B cell (primary cell): ENCODE measurements around the gene POP4. TPM values are rescaled to one million over a fixed set of nuclear protein-coding genes. Genes with fewer than 3 reads are reported as not detected.

Experiments used
- ATAC-seq: fragments of 200-7000 bp; cut with Tn5 transposase; one replicate; pipeline ENCODE4 v1.10.0; 2021; ENCODE audit warnings: low read depth, mild to moderate bottlenecking, moderate number of reproducible peaks, moderate library complexity
- CTCF ChIA-PET: fragments of 350-600 bp; sonication (Branson Sonifier 250); formaldehyde crosslinking; loops from one replicate; lab custom pipeline; 2021; ENCODE audit warnings: antibody characterized with exemption, inconsistent platforms; lab: Charles Lee
- POLR2A ChIA-PET: fragments of 350-600 bp; sonication (Branson Sonifier 250); formaldehyde crosslinking; loops from one replicate; lab custom pipeline; 2021; ENCODE audit warnings: antibody characterized with exemption; lab: Charles Lee
- DNase-seq: peaks from one replicate; pipeline ENCODE4 v3.0.0; 2013
- H2AFZ ChIP-seq: 2 replicates; pipeline ENCODE4 v1.6.1; 2012; ENCODE audit warnings: mild to moderate bottlenecking, low read depth, low read length; ENCODE audit not compliant: insufficient read depth, poor library complexity, severe bottlenecking
- H3K27ac ChIP-seq, 2 donors: 1 replicate in 1 of 2; 2 replicates in 1 of 2; pipeline ENCODE4 v1.5.1; 2012 to 2013; ENCODE audit warnings: low read length in 2 of 2, mild to moderate bottlenecking in 2 of 2, moderate library complexity in 1 of 2
- H3K27me3 ChIP-seq, 4 experiments: fragments of 200-600 bp in 1 of 4; sonication (generic) in 1 of 4; replicated peaks in 1 of 4; 1 replicate in 2 of 4; 2 replicates in 2 of 4; pipeline versions ENCODE4 v1.6.1 to v1.7.0; 2013 to 2016; ENCODE audit warnings: low read length in 3 of 4, mild to moderate bottlenecking in 2 of 4, mixed read lengths in 1 of 4, moderate library complexity in 1 of 4; ENCODE audit not compliant: insufficient read depth in 4 of 4, control insufficient read depth in 3 of 4; ENCODE audit errors: control extremely low read depth in 1 of 4
- H3K36me3 ChIP-seq, 2 experiments: replicated peaks in 1 of 2; 1 replicate in 1 of 2; 2 replicates in 1 of 2; pipeline versions ENCODE4 v1.6.1 to v1.7.1; 2013; ENCODE audit warnings: low read length in 1 of 2; ENCODE audit not compliant: insufficient read depth in 2 of 2, control insufficient read depth in 1 of 2; ENCODE audit errors: control extremely low read depth in 1 of 2, extremely low read depth in 1 of 2
- H3K4me1 ChIP-seq, 2 donors: fragments of 200-600 bp in 1 of 2; sonication (generic) in 1 of 2; 1 replicate in 1 of 2; 2 replicates in 1 of 2; pipeline versions ENCODE4 v1.5.1 to v1.6.1; 2013 to 2017; ENCODE audit warnings: low read length in 2 of 2; ENCODE audit not compliant: control insufficient read depth in 2 of 2, insufficient read depth in 2 of 2
- H3K4me2 ChIP-seq: replicated peaks from 2 replicates; pipeline ENCODE3; 2012; ENCODE audit warnings: mild to moderate bottlenecking, low read depth, low read length; ENCODE audit not compliant: poor library complexity, severe bottlenecking
- H3K4me3 ChIP-seq, 5 experiments: fragments of 200-600 bp in 1 of 5; sonication (generic) in 1 of 5; 1 replicate in 3 of 5; 2 replicates in 2 of 5; pipeline versions ENCODE4 v1.5.1 to v1.7.0; 2011 to 2016; ENCODE audit warnings: low read length in 4 of 5, mild to moderate bottlenecking in 4 of 5, low read depth in 2 of 5, control low read depth in 1 of 5, moderate library complexity in 1 of 5; ENCODE audit not compliant: insufficient read depth in 1 of 5; ENCODE audit errors: control extremely low read depth in 1 of 5, extremely low read depth in 1 of 5
- H3K79me2 ChIP-seq: fragments of 200-600 bp; sonication (generic); one replicate; pipeline ENCODE4 v1.6.0; 2016; ENCODE audit warnings: low read length; ENCODE audit not compliant: control insufficient read depth, insufficient read depth
- H3K9ac ChIP-seq: fragments of 200-600 bp; sonication (generic); 2 replicates; pipeline ENCODE4 v1.6.1; 2017; ENCODE audit warnings: mild to moderate bottlenecking, low read length, moderate library complexity
- H3K9me3 ChIP-seq, 3 donors: one replicate each; pipeline versions ENCODE4 v1.6.1 to v1.7.1; 2013; ENCODE audit warnings: low read length in 2 of 3; ENCODE audit not compliant: control insufficient read depth in 2 of 3, insufficient read depth in 1 of 3; ENCODE audit errors: control extremely low read depth in 1 of 3
- H4K20me1 ChIP-seq: 2 replicates; pipeline ENCODE4 v1.6.0; 2012; ENCODE audit warnings: mild to moderate bottlenecking, low read length; ENCODE audit not compliant: insufficient read depth, control insufficient read depth, poor library complexity, severe bottlenecking
- H3K27ac Mint-ChIP-seq: one replicate; pipeline ENCODE4 v1.8.0; 2021; ENCODE audit warnings: mixed read lengths
- H3K27me3 Mint-ChIP-seq: one replicate; pipeline ENCODE4 v1.8.0; 2021; ENCODE audit warnings: mixed read lengths
- H3K4me1 Mint-ChIP-seq: one replicate; pipeline ENCODE4 v1.8.0; 2021; ENCODE audit warnings: mixed read lengths
- H3K4me3 Mint-ChIP-seq: one replicate; pipeline ENCODE4 v1.8.0; 2021; ENCODE audit warnings: mixed read lengths
- H3K9me3 Mint-ChIP-seq: one replicate; pipeline ENCODE4 v1.8.0; 2022; ENCODE audit warnings: mixed read lengths; ENCODE audit not compliant: insufficient read depth
- EZH2 ChIP-seq: IDR thresholded peaks from 2 replicates; pipeline ENCODE4 v1.6.1; 2012; ENCODE audit warnings: borderline replicate concordance, low read depth, mild to moderate bottlenecking, moderate library complexity, low read length; ENCODE audit not compliant: insufficient read depth, poor library complexity, severe bottlenecking
- WGBS: methylation state at CpG from one replicate; pipeline ENCODE4 v1.1.5; 2013; ENCODE audit warnings: missing lambda C conversion rate; ENCODE audit not compliant: insufficient coverage; 5-methylcytosine and 5-hydroxymethylcytosine counted together
- intact Hi-C: fragments of 100-400 bp; cut with micrococcal nuclease; formaldehyde crosslinking; loops from one replicate; pipeline ENCODE4 v1.10.0; 2022
- polyA plus RNA-seq: library from polyadenylated mRNA; depleted of rRNA; stranded (reverse); fragments of >200 nt; gene quantifications from 2 replicates; pipeline ENCODE4 v1.2.3, GENCODE V29; 2012
- total RNA-seq, 2 donors: library from RNA; stranded (reverse); fragments of 120-200 nt in 1 of 2; gene quantifications; 1 replicate in 1 of 2; 2 replicates in 1 of 2; pipeline versions ENCODE4 v1.2.3 to v1.2.4, GENCODE V29; 2013 to 2022
- TF ChIP-seq, protein P1 (sequence below): fragments of 200-600 bp; IDR thresholded peaks from one replicate; pipeline ENCODE4 v1.8.0; 2022; ENCODE audit warnings: antibody characterized with exemption, mild to moderate bottlenecking

Gene POP4
- total and polyA plus RNA-seq, 2 donors (not counting 1 experiment from before 2014, with no cell fraction given), result 58.9 to 61.2 TPM

DNA sequence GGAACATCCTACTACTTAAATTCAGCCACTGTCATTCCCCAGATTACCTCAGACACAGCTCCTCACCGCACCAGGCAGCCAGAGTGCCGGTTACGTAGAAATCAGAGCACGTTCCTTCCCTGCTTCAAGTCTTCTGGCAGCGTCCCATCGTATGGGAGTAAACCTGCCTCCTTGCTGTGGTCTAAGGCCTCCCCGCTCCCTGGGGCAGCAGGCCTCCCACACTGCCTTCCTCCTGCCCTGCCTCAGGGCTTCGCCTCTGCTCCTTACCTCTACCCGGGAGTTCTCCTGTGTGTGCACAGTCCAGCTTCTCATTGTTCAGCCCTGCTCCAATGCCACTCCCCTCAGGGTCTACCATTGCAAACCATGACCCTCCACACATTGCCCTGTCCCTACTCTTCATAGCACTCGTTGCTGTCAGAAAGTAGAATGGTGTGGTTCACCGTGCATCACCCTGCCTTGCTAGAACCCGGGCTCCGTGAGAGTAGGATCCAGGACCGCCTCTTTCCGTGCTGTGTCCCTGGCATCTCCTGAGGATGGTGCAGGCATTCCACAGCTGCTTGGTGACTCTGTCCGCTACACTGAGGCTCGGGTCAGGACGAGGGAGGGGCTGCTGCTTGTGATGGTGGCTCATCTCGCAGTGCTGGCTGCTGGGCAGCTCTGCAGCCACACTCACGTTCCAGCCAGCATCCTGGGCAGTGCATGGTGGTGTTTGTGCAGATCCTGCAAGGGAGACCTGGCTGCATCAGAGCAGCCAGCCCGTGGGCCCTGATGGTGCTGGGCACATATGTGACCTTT is 6.9 kb downstream of the POP4 start:
- H2AFZ ChIP-seq, result no peak overlapping the region
- intact Hi-C loops, result no loop called here
- no peak overlapping the region for H3K4me3 ChIP-seq
- peaks cover 7% of the 10 kb centered on the region for H3K79me2 ChIP-seq
- no peak for ATAC-seq
- ChIA-PET CTCF (interaction anchor here (7.7 to 10.7 kb wide), 2 partner anchors 52 to 100 kb away, joined by 116 to 273 read pairs; partner anchors contain the start of genes C19orf12 and PLEKHF1), POLR2A (no interaction called here)
- WGBS, result 96% methylated on average over 21 of the region's 21 CpGs
- H3K4me3 Mint-ChIP-seq, result no peak overlapping the region
- H3K9ac ChIP-seq, result no peak overlapping the region
- peaks cover 2 to 70% of the 10 kb centered on the region in 2 experiments for H3K36me3 ChIP-seq
- no peak overlapping the region for H3K27ac ChIP-seq
- no peaks in the 10 kb centered on the region for H3K27me3 Mint-ChIP-seq
- H3K27me3 ChIP-seq, result no peaks in the 10 kb centered on the region
- H3K9me3 Mint-ChIP-seq, result no peaks in the 10 kb centered on the region
- H3K9me3 ChIP-seq, result no peaks in the 10 kb centered on the region
- DNase-seq, result no peak
- H4K20me1 ChIP-seq, result no peaks in the 10 kb centered on the region
- H3K4me2 ChIP-seq, result no peak overlapping the region
- TF ChIP-seq, protein P1, sequence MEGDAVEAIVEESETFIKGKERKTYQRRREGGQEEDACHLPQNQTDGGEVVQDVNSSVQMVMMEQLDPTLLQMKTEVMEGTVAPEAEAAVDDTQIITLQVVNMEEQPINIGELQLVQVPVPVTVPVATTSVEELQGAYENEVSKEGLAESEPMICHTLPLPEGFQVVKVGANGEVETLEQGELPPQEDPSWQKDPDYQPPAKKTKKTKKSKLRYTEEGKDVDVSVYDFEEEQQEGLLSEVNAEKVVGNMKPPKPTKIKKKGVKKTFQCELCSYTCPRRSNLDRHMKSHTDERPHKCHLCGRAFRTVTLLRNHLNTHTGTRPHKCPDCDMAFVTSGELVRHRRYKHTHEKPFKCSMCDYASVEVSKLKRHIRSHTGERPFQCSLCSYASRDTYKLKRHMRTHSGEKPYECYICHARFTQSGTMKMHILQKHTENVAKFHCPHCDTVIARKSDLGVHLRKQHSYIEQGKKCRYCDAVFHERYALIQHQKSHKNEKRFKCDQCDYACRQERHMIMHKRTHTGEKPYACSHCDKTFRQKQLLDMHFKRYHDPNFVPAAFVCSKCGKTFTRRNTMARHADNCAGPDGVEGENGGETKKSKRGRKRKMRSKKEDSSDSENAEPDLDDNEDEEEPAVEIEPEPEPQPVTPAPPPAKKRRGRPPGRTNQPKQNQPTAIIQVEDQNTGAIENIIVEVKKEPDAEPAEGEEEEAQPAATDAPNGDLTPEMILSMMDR, result no peak
- TF ChIP-seq EZH2, result no peak
- H3K4me1 Mint-ChIP-seq, result peaks cover 18% of the 10 kb centered on the region
- H3K4me1 ChIP-seq, result peaks cover 9 to 18% of the 10 kb centered on the region in 2 donors
- H3K27ac Mint-ChIP-seq, result peak overlapping the region; percentile 43

DNA sequence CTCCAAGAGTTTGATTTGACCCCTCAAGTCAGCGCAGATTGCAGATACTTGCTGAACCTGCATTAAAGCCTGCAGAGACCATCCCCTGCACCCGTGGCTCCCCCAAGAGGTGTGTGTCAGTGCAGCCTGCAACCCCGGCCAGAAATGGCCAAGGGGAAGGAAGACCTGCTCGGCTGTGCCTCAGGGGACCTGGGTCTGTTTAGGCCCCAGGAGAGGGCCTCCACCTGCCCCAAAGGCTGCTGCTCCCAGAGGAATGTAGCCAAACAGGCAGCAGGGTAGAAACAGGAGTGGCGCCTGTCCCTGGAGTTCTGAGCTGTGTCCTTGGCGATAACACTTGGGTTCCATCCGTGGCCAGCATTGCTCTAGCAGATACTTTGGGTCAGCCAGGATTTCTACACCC is 8.0 kb downstream of the POP4 start:
- Mint-ChIP-seq H3K9me3 (no peaks in the 10 kb centered on the region), H3K4me3 (no peak overlapping the region), H3K27ac (no peak overlapping the region), H3K27me3 (no peaks in the 10 kb centered on the region), H3K4me1 (peaks cover 17% of the 10 kb centered on the region)
- H3K4me1 ChIP-seq, result peaks cover 9 to 18% of the 10 kb centered on the region in 2 donors
- H4K20me1 ChIP-seq, result no peaks in the 10 kb centered on the region
- DNase-seq (no peak), ATAC-seq (no peak)
- H3K27me3 ChIP-seq, result no peaks in the 10 kb centered on the region
- H2AFZ ChIP-seq, result no peak overlapping the region
- 75% methylated on average over 7 of the region's 7 CpGs for WGBS
- H3K4me3 ChIP-seq, result no peak overlapping the region
- no peaks in the 10 kb centered on the region for H3K9me3 ChIP-seq
- intact Hi-C loops, result no loop called here
- TF ChIP-seq, protein P1, result no peak
- no peak for TF ChIP-seq EZH2
- H3K79me2 ChIP-seq, result no peaks in the 10 kb centered on the region
- H3K27ac ChIP-seq, result no peak overlapping the region
- ChIA-PET POLR2A (no interaction called here), CTCF (interaction anchor here (1.4 kb wide), 1 partner anchor 102 kb away, joined by 5 read pairs; no protein-coding TSS in a partner anchor)
- H3K9ac ChIP-seq, result no peak overlapping the region
- H3K4me2 ChIP-seq, result no peak overlapping the region
- H3K36me3 ChIP-seq, result peaks cover 2 to 63% of the 10 kb centered on the region in 2 experiments
